ENCODE measurements around the gene ASPG.

DNA sequence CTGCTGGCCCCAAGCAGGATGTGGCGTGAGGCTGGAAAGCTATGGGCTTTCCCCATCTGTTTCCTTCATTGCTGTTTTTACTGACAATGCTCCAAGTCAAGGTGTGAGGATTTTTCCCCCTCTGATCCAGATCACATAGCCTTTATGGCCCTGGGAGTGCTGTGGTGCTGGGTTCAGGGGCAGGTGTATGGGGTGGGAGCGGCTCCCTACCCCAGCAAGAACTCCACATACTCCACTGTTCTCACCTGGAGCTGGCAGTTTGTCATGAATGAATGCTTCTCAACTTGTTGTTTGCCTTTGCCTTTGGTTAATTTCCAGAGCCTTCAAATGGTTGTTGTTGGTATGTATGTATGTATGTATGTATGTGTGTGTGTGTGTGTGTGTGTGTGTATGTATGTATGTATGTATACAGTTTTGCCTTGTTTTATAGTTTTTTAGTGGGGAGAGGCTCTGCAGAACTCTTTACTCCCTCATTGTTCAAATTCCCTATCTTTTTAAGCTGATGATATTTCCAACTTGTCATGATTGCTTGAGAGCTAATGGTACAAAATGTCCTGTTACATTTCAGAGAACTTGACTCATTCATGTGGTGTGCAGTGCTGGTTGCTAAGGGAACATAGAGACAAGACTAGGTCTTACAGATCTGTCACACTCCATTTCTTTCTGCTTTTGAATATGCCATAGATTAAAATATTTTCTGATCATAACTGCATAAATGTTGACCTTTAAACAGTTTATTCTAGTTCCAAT lies 36.6 kb upstream of the ASPG start:
- TF ChIP-seq, protein P1, sequence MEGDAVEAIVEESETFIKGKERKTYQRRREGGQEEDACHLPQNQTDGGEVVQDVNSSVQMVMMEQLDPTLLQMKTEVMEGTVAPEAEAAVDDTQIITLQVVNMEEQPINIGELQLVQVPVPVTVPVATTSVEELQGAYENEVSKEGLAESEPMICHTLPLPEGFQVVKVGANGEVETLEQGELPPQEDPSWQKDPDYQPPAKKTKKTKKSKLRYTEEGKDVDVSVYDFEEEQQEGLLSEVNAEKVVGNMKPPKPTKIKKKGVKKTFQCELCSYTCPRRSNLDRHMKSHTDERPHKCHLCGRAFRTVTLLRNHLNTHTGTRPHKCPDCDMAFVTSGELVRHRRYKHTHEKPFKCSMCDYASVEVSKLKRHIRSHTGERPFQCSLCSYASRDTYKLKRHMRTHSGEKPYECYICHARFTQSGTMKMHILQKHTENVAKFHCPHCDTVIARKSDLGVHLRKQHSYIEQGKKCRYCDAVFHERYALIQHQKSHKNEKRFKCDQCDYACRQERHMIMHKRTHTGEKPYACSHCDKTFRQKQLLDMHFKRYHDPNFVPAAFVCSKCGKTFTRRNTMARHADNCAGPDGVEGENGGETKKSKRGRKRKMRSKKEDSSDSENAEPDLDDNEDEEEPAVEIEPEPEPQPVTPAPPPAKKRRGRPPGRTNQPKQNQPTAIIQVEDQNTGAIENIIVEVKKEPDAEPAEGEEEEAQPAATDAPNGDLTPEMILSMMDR (IDR thresholded peaks at IDR 0.05), result no peak
- no peak for TF ChIP-seq ZFX (IDR thresholded peaks at IDR 0.05; ENCODE audit: borderline replicate concordance)
